H1 (cell line): ENCODE measurements around the gene OSBPL3. TPM values are rescaled to one million over a fixed set of nuclear protein-coding genes. Genes with fewer than 3 reads are reported as not detected.

Source experiments
- CTCF ChIA-PET: fragments of 300-600 bp; sonication (Branson Sonifier 250); formaldehyde crosslinking; loops from one replicate; lab custom pipeline; 2021; ENCODE audit not compliant: partially characterized antibody; lab: Charles Lee
- POLR2A ChIA-PET: fragments of 300-600 bp; sonication (Branson Sonifier 250); formaldehyde crosslinking; loops from one replicate; lab custom pipeline; 2021; ENCODE audit warnings: inconsistent platforms; ENCODE audit not compliant: partially characterized antibody; lab: Charles Lee
- DNase-seq, 2 experiments: peaks; one replicate each; pipeline versions ENCODE4 v3.0.0 to v3.0.0-alpha.2; 2010 to 2022; ENCODE audit warnings: low spot score in 2 of 2, low read depth in 1 of 2, mixed read lengths in 1 of 2
- FAIRE-seq: peaks from 2 replicates; lab custom pipeline; 2011; peaks lifted over from hg19 to GRCh38; lab: Jason Lieb, UNC
- H2AFZ ChIP-seq: 2 replicates; pipeline ENCODE4 v1.8.1; 2012; ENCODE audit warnings: low read length, inconsistent platforms
- H2AK5ac ChIP-seq: 2 replicates; pipeline ENCODE4 v1.6.1; 2013; ENCODE audit warnings: low read depth, low read length
- H2BK120ac ChIP-seq: replicated peaks from 2 replicates; pipeline ENCODE3; 2013; ENCODE audit warnings: low read depth, low read length, inconsistent platforms
- H2BK12ac ChIP-seq: 2 replicates; pipeline ENCODE4 v1.6.1; 2013; ENCODE audit warnings: low read depth, low read length
- H2BK15ac ChIP-seq: 2 replicates; pipeline ENCODE4 v1.6.1; 2013; ENCODE audit warnings: low read length
- H2BK20ac ChIP-seq: 2 replicates; pipeline ENCODE4 v1.6.1; 2013; ENCODE audit warnings: low read length
- H2BK5ac ChIP-seq: 2 replicates; pipeline ENCODE4 v1.6.1; 2013; ENCODE audit warnings: low read depth, low read length
- H3K14ac ChIP-seq: 2 replicates; pipeline ENCODE4 v1.6.1; 2013; ENCODE audit warnings: inconsistent platforms; ENCODE audit not compliant: insufficient read length
- H3K18ac ChIP-seq: 2 replicates; pipeline ENCODE4 v1.6.1; 2013; ENCODE audit warnings: low read length; ENCODE audit errors: extremely low read depth
- H3K23ac ChIP-seq: 2 replicates; pipeline ENCODE4 v1.6.1; 2013; ENCODE audit warnings: inconsistent platforms; ENCODE audit not compliant: insufficient read length
- H3K23me2 ChIP-seq: 2 replicates; pipeline ENCODE4 v1.6.1; 2013; ENCODE audit warnings: low read depth, low read length
- H3K27ac ChIP-seq: 2 replicates; pipeline ENCODE4 v1.6.1; 2011; ENCODE audit warnings: low read depth, low read length, inconsistent platforms
- H3K27me3 ChIP-seq, 4 experiments: replicated peaks in 1 of 4; 1 replicate in 1 of 4; 2 replicates in 3 of 4; pipeline versions ENCODE4 v1.6.1 to v1.8.1; 2011 to 2013; ENCODE audit warnings: low read length in 3 of 4, mild to moderate bottlenecking in 3 of 4, inconsistent platforms in 2 of 4, mixed read lengths in 2 of 4, moderate library complexity in 1 of 4; ENCODE audit not compliant: control insufficient read depth in 3 of 4, insufficient read depth in 3 of 4; ENCODE audit errors: extremely low read depth in 1 of 4
- H3K36me3 ChIP-seq, 4 experiments: 2 replicates each; pipeline versions ENCODE4 v1.6.1 to v1.8.1; 2011 to 2013; ENCODE audit warnings: mild to moderate bottlenecking in 4 of 4, low read length in 3 of 4, moderate library complexity in 2 of 4, control low read depth in 1 of 4, inconsistent platforms in 1 of 4; ENCODE audit not compliant: insufficient read depth in 4 of 4, control insufficient read depth in 2 of 4
- H3K4ac ChIP-seq: replicated peaks from 2 replicates; pipeline ENCODE3; 2013; ENCODE audit warnings: low read length, low read depth, mixed read lengths, inconsistent platforms; ENCODE audit not compliant: insufficient read length
- H3K4me1 ChIP-seq, 4 experiments: replicated peaks in 1 of 4; 1 replicate in 1 of 4; 2 replicates in 3 of 4; pipeline versions ENCODE4 v1.6.1 to v1.8.1; 2011 to 2013; ENCODE audit warnings: low read length in 3 of 4, inconsistent platforms in 2 of 4, mixed read lengths in 1 of 4; ENCODE audit not compliant: insufficient read depth in 4 of 4, control insufficient read depth in 3 of 4
- H3K4me2 ChIP-seq, 2 experiments: 2 replicates each; pipeline versions ENCODE4 v1.6.1 to v1.8.1; 2011 to 2013; ENCODE audit warnings: low read depth in 2 of 2, low read length in 2 of 2, control low read depth in 1 of 2, inconsistent platforms in 1 of 2, mild to moderate bottlenecking in 1 of 2; ENCODE audit not compliant: insufficient read depth in 1 of 2
- H3K4me3 ChIP-seq, 4 experiments: fragments of 200-600, 300-600 bp in 1 of 4; sonication (generic), shearing (Covaris generic), sonication (Bioruptor Twin) in 1 of 4; 2 replicates each; pipeline versions ENCODE4 v1.5.1 to v1.8.1; 2011 to 2016; ENCODE audit warnings: low read length in 4 of 4, low read depth in 3 of 4, control low read depth in 2 of 4, inconsistent platforms in 2 of 4, mild to moderate bottlenecking in 2 of 4, mixed read lengths in 1 of 4, moderate library complexity in 1 of 4; ENCODE audit not compliant: insufficient read depth in 2 of 4; ENCODE audit errors: extremely low read depth in 1 of 4
- H3K56ac ChIP-seq: replicated peaks from 2 replicates; pipeline ENCODE3; 2013; ENCODE audit warnings: low read depth, mild to moderate bottlenecking, mixed read lengths, low read length, inconsistent platforms; ENCODE audit not compliant: insufficient read length
- H3K79me1 ChIP-seq: 2 replicates; pipeline ENCODE4 v1.6.1; 2013; ENCODE audit warnings: low read depth, low read length, control low read depth
- H3K79me2 ChIP-seq, 2 experiments: 2 replicates each; pipeline versions ENCODE4 v1.6.1 to v1.8.1; 2012 to 2013; ENCODE audit warnings: low read length in 2 of 2, mild to moderate bottlenecking in 2 of 2, inconsistent platforms in 1 of 2; ENCODE audit not compliant: insufficient read depth in 2 of 2, control insufficient read depth in 1 of 2
- H3K9ac ChIP-seq, 4 experiments: replicated peaks in 1 of 4; 1 replicate in 1 of 4; 2 replicates in 3 of 4; pipeline versions ENCODE4 v1.6.1 to v1.8.1; 2011 to 2013; ENCODE audit warnings: low read depth in 3 of 4, low read length in 3 of 4, control low read depth in 2 of 4, mild to moderate bottlenecking in 2 of 4, moderate library complexity in 2 of 4, inconsistent platforms in 1 of 4; ENCODE audit errors: extremely low read depth in 1 of 4
- H3K9me3 ChIP-seq, 2 experiments: 2 replicates each; pipeline versions ENCODE4 v1.6.1 to v1.8.1; 2012 to 2013; ENCODE audit warnings: mild to moderate bottlenecking in 2 of 2, moderate library complexity in 2 of 2, control low read depth in 1 of 2, inconsistent platforms in 1 of 2, low read depth in 1 of 2, low read length in 1 of 2, mixed read lengths in 1 of 2; ENCODE audit not compliant: insufficient read depth in 2 of 2
- H4K20me1 ChIP-seq, 2 experiments: replicated peaks in 1 of 2; 2 replicates each; pipeline versions ENCODE3 to v1.8.1; 2011 to 2013; ENCODE audit warnings: inconsistent platforms in 2 of 2, low read length in 2 of 2, mild to moderate bottlenecking in 1 of 2; ENCODE audit not compliant: insufficient read depth in 2 of 2, control insufficient read depth in 1 of 2
- H4K5ac ChIP-seq: 2 replicates; pipeline ENCODE4 v1.6.1; 2013; ENCODE audit warnings: low read length, low read depth, mixed read lengths, inconsistent platforms; ENCODE audit not compliant: insufficient read length
- H4K8ac ChIP-seq: 2 replicates; pipeline ENCODE4 v1.8.0; 2013; ENCODE audit warnings: mild to moderate bottlenecking, moderate library complexity, low read length, inconsistent platforms; ENCODE audit not compliant: insufficient read depth; ENCODE audit errors: extremely low read depth
- H4K91ac ChIP-seq: replicated peaks from 2 replicates; pipeline ENCODE3; 2013; ENCODE audit warnings: low read length, mixed read lengths, inconsistent platforms; ENCODE audit not compliant: insufficient read length
- HDAC2 ChIP-seq, 2 experiments: fragments of 300-600 bp in 1 of 2; sonication (generic) in 1 of 2; IDR thresholded peaks; 2 replicates each; pipeline ENCODE4 v1.6.1; 2011 to 2012; ENCODE audit warnings: low read depth in 2 of 2, low read length in 2 of 2, mild to moderate bottlenecking in 2 of 2, moderate library complexity in 2 of 2, borderline replicate concordance in 1 of 2, inconsistent platforms in 1 of 2
- KDM1A ChIP-seq: fragments of 200-600, 300-600 bp; sonication (generic); IDR thresholded peaks from 2 replicates; pipeline ENCODE4 v1.7.1; 2016; ENCODE audit warnings: mild to moderate bottlenecking, low read length, borderline replicate concordance
- MAFK ChIP-seq: IDR thresholded peaks from 2 replicates; pipeline ENCODE4 v1.6.1; 2012; ENCODE audit warnings: low read depth, mild to moderate bottlenecking, improper control_type of control experiment, low read length
- RBBP5 ChIP-seq: IDR thresholded peaks from 2 replicates; pipeline ENCODE4 v1.7.1; 2012; ENCODE audit warnings: low read depth, mild to moderate bottlenecking, inconsistent platforms, low read length, moderate library complexity, borderline replicate concordance
- SIN3A ChIP-seq, 2 experiments: IDR thresholded peaks in 1 of 2; conservative IDR thresholded peaks in 1 of 2; 2 replicates each; pipeline ENCODE4 v1.6.1; 2011 to 2012; ENCODE audit warnings: low read length in 2 of 2, improper control_type of control experiment in 1 of 2, low read depth in 1 of 2, mild to moderate bottlenecking in 1 of 2
- SP4 ChIP-seq: IDR thresholded peaks from 2 replicates; pipeline ENCODE4 v1.6.1; 2012; ENCODE audit warnings: low read length, inconsistent platforms
- ZNF274 ChIP-seq: IDR thresholded peaks from 2 replicates; pipeline ENCODE4 v1.7.0; 2012; ENCODE audit warnings: low read length, borderline replicate concordance; ENCODE audit errors: extremely low read depth
- WGBS, 2 experiments: shearing (Covaris generic) in 1 of 2; methylation state at CpG; one replicate each; pipeline versions ENCODE4 v1.1.6 to v1.1.7; 2013 to 2015; ENCODE audit warnings: low lambda C conversion rate in 2 of 2, mixed read lengths in 2 of 2, inconsistent platforms in 1 of 2, low coverage in 1 of 2, missing lambda C conversion rate in 1 of 2; ENCODE audit not compliant: insufficient replicate concordance in 2 of 2, insufficient coverage in 1 of 2, insufficient read length in 1 of 2; ENCODE audit errors: extremely low coverage in 1 of 2, missing lambda C conversion rate in 1 of 2; 5-methylcytosine and 5-hydroxymethylcytosine counted together
- polyA plus RNA-seq, 7 experiments: library from polyadenylated mRNA; depleted of rRNA in 3 of 7; stranded (reverse) in 5 of 7; unstranded in 2 of 7; fragments of >200 nt in 5 of 7; fragments of 200-250 nt in 2 of 7; gene quantifications; 1 replicate in 5 of 7; 2 replicates in 1 of 7; 4 replicates in 1 of 7; pipeline versions ENCODE4 v1.2.1 to v1.2.3, GENCODE V29; 2011 to 2013; ENCODE audit warnings: missing spikeins in 2 of 7, mixed read lengths in 2 of 7
- total RNA-seq: library from RNA; stranded (reverse); fragmentation: NEBNext Ultra II Directional; extraction: Animal tissue kit (Norgen Biotek cat#: 25700); gene quantifications from 2 replicates; pipeline ENCODE4 v1.2.1, GENCODE V29; 2021
- TF ChIP-seq, protein P1 (sequence below): IDR thresholded peaks from 2 replicates; pipeline ENCODE4 v1.6.1; 2012; ENCODE audit warnings: inconsistent platforms

OSBPL3 gene
- total and polyA plus RNA-seq, 2 of the 8 experiments (the other 6 are each of a cell fraction or from before 2014, with no cell fraction given), result 2.8 to 13.9 TPM

DNA sequence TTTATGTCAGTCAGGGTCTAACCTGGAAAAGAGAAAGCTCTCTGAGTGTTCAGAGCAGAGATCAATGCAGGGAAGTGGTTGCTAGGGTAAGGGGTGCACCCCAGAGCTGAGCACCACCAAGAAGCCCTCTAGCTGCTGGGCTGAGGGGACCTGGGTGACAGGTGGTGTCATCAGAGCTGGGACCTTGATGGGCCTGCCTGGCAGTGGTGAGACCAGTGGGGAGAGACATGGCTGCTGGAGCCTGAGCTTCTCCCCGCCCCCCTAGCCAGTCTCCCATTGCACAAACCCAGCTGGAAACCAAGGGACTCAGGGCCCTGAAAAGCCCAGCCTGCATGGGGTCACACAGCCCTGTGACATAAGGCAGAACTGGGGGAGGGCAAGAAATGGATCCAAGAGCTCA is 49.1 kb upstream of the OSBPL3 start:
- H2AK5ac ChIP-seq, result no peak overlapping the region
- no peak overlapping the region for H4K91ac ChIP-seq
- H3K4me2 ChIP-seq, result no peak overlapping the region
- 0 out of 7 replicates have a peak, but pooled peaks cover 0 to 4% (median 0%) of the 10 kb centered on the region in 4 experiments for H3K27me3 ChIP-seq
- no peak overlapping the region for H4K5ac ChIP-seq
- H4K8ac ChIP-seq, result no peak overlapping the region
- H3K56ac ChIP-seq, result no peak overlapping the region
- H2AFZ ChIP-seq, result no peak overlapping the region
- H3K27ac ChIP-seq, result no peak overlapping the region
- no peak for FAIRE-seq
- no peak overlapping the region for H2BK15ac ChIP-seq
- H3K4me1 ChIP-seq, result peaks cover 0 to 10% (median 3%) of the 10 kb centered on the region in 4 experiments; a peak in 4 of 7 replicates
- POLR2A ChIA-PET, result interaction anchor here (1.4 kb wide), 1 partner anchor 48 kb away, joined by 3 read pairs; no protein-coding TSS in a partner anchor
- no peak overlapping the region for H3K4ac ChIP-seq
- no peak overlapping the region for H2BK120ac ChIP-seq
- no peak overlapping the region for H2BK5ac ChIP-seq
- no peak overlapping the region for H3K18ac ChIP-seq
- H3K4me3 ChIP-seq, result no peak overlapping the region
- no peaks in the 10 kb centered on the region for H3K9me3 ChIP-seq
- WGBS, 2 experiments, result 83% methylated on average over 1 of the region's 1 CpG; no CpG with 5 or more reads in 1 of the 2 experiments
- no peak overlapping the region for H3K23ac ChIP-seq
- no peaks in the 10 kb centered on the region for H3K79me1 ChIP-seq
- H3K14ac ChIP-seq, result no peak overlapping the region
- H2BK20ac ChIP-seq, result no peak overlapping the region
- TF ChIP-seq, protein P1, sequence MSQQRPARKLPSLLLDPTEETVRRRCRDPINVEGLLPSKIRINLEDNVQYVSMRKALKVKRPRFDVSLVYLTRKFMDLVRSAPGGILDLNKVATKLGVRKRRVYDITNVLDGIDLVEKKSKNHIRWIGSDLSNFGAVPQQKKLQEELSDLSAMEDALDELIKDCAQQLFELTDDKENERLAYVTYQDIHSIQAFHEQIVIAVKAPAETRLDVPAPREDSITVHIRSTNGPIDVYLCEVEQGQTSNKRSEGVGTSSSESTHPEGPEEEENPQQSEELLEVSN, result no peak
- TF ChIP-seq MAFK (no peak), SP4 (no peak), RBBP5 (no peak), HDAC2 (IDR thresholded peaks at IDR 0.05; ENCODE audit: borderline replicate concordance in 1 of 2, low read depth in 2 of 2, low read length in 2 of 2) (no peak), ZNF274 (no peak), SIN3A (conservative IDR thresholded peaks at IDR 0.05 in 1 of 2, IDR thresholded peaks at IDR 0.05 in 1 of 2; ENCODE audit: low read depth in 1 of 2, low read length in 2 of 2) (no peak), KDM1A (no peak)
- no peak overlapping the region for H3K9ac ChIP-seq
- H3K36me3 ChIP-seq, result no peaks in the 10 kb centered on the region
- no peak overlapping the region for H2BK12ac ChIP-seq
- no peaks in the 10 kb centered on the region for H3K79me2 ChIP-seq
- CTCF ChIA-PET, result interaction anchor here (0.6 to 2.6 kb wide), 9 partner anchors 16 to 1246 kb away, joined by 3 to 12 read pairs (median 4); no protein-coding TSS in a partner anchor
- DNase-seq, result no peak
- no peaks in the 10 kb centered on the region for H3K23me2 ChIP-seq
- no peaks in the 10 kb centered on the region for H4K20me1 ChIP-seq
